Keratinocyte (primary cell): ENCODE results near the gene MVB12B.

Source experiments
- CTCF ChIP-seq, 3 experiments: IDR thresholded peaks in 1 of 3; conservative IDR thresholded peaks in 1 of 3; optimal IDR thresholded peaks in 1 of 3; 2 replicates in 2 of 3; 3 replicates in 1 of 3; pipeline versions ENCODE3 to v1.5.1; 2011; ENCODE audit warnings: low read length in 3 of 3, mild to moderate bottlenecking in 3 of 3, moderate library complexity in 2 of 3, control low read depth in 1 of 3, inconsistent platforms in 1 of 3; ENCODE audit not compliant: insufficient read depth in 2 of 3; ENCODE audit errors: extremely low read depth in 1 of 3
- EZH2 ChIP-seq: IDR thresholded peaks from one replicate; pipeline ENCODE4 v1.6.1; 2012; ENCODE audit warnings: inconsistent platforms, mild to moderate bottlenecking, low read length, moderate library complexity

GRCh38 chr9:126523611-126524111, 197.0 kb downstream of the MVB12B start:
- TF ChIP-seq CTCF (optimal IDR thresholded peaks at IDR 0.05 in 1 of 3, IDR thresholded peaks at IDR 0.05 in 1 of 3, conservative IDR thresholded peaks at IDR 0.05 in 1 of 3; ENCODE audit: extremely low read depth in 1 of 3, insufficient read depth in 2 of 3, low read length in 3 of 3) (no peak), EZH2 (no peak)
